H9 (cell line): ENCODE measurements around the gene SLC35A3. TPM values are rescaled to one million over a fixed set of nuclear protein-coding genes. Genes with fewer than 3 reads are reported as not detected.

Experiments used
- DNase-seq: peaks from one replicate; pipeline ENCODE4 v3.0.0-alpha.2; 2017
- H2AFZ ChIP-seq: one replicate; pipeline ENCODE4 v1.6.1; 2013; ENCODE audit warnings: mild to moderate bottlenecking, low read length, control low read depth, moderate library complexity
- H2AK5ac ChIP-seq: 2 replicates; pipeline ENCODE4 v1.6.1; 2013; ENCODE audit warnings: low read length, control low read depth, mixed read lengths; ENCODE audit not compliant: insufficient read length
- H2BK120ac ChIP-seq: one replicate; pipeline ENCODE4 v1.6.1; 2013; ENCODE audit warnings: low read depth, mild to moderate bottlenecking, low read length, control low read depth, inconsistent platforms; ENCODE audit not compliant: poor library complexity, severe bottlenecking
- H2BK12ac ChIP-seq: 2 replicates; pipeline ENCODE4 v1.6.1; 2013; ENCODE audit warnings: low read length, control low read depth, mixed read lengths, low read depth; ENCODE audit not compliant: insufficient read length
- H2BK15ac ChIP-seq: 2 replicates; pipeline ENCODE4 v1.6.1; 2013; ENCODE audit warnings: low read depth, low read length, control low read depth
- H2BK20ac ChIP-seq: one replicate; pipeline ENCODE4 v1.6.1; 2013; ENCODE audit warnings: low read depth, mild to moderate bottlenecking, low read length, control low read depth, inconsistent platforms; ENCODE audit not compliant: poor library complexity, severe bottlenecking
- H2BK5ac ChIP-seq: 2 replicates; pipeline ENCODE4 v1.6.1; 2013; ENCODE audit warnings: low read length, control low read depth, mixed read lengths; ENCODE audit not compliant: insufficient read length
- H3K14ac ChIP-seq: 2 replicates; pipeline ENCODE4 v1.6.1; 2013; ENCODE audit warnings: low read length, control low read depth; ENCODE audit not compliant: insufficient read depth
- H3K18ac ChIP-seq: 2 replicates; pipeline ENCODE4 v1.6.1; 2013; ENCODE audit warnings: low read depth, mild to moderate bottlenecking, mixed read lengths, low read length, control low read depth; ENCODE audit not compliant: insufficient read length
- H3K23ac ChIP-seq: 2 replicates; pipeline ENCODE4 v1.6.1; 2013; ENCODE audit warnings: low read length, control low read depth, mixed read lengths, low read depth; ENCODE audit not compliant: insufficient read length
- H3K23me2 ChIP-seq: 2 replicates; pipeline ENCODE4 v1.6.1; 2013; ENCODE audit warnings: low read depth, mild to moderate bottlenecking, mixed read lengths, low read length, control low read depth; ENCODE audit not compliant: insufficient read length, poor library complexity, severe bottlenecking
- H3K27ac ChIP-seq: 2 replicates; pipeline ENCODE4 v1.5.1; 2013; ENCODE audit warnings: low read length, control low read depth, mixed read lengths, low read depth; ENCODE audit not compliant: insufficient read length
- H3K27me3 ChIP-seq: 2 replicates; pipeline ENCODE4 v1.6.1; 2013; ENCODE audit warnings: low read length, control low read depth, inconsistent platforms; ENCODE audit not compliant: insufficient read depth
- H3K4ac ChIP-seq: 2 replicates; pipeline ENCODE4 v1.6.1; 2013; ENCODE audit warnings: low read depth, mild to moderate bottlenecking, control low read depth, inconsistent platforms, low read length, moderate library complexity
- H3K4me1 ChIP-seq: 2 replicates; pipeline ENCODE4 v1.6.1; 2013; ENCODE audit warnings: low read length, control low read depth, inconsistent platforms; ENCODE audit not compliant: insufficient read depth
- H3K4me2 ChIP-seq: 2 replicates; pipeline ENCODE4 v1.6.1; 2013; ENCODE audit warnings: low read length, control low read depth, mixed read lengths; ENCODE audit not compliant: insufficient read length, insufficient read depth
- H3K56ac ChIP-seq: 2 replicates; pipeline ENCODE4 v1.6.1; 2013; ENCODE audit warnings: low read depth, mild to moderate bottlenecking, mixed read lengths, low read length, control low read depth; ENCODE audit not compliant: insufficient read length
- H3K79me1 ChIP-seq: 2 replicates; pipeline ENCODE4 v1.6.1; 2013; ENCODE audit warnings: low read depth, mild to moderate bottlenecking, moderate library complexity, low read length, control low read depth, inconsistent platforms; ENCODE audit not compliant: insufficient read depth, poor library complexity, severe bottlenecking
- H3K79me2 ChIP-seq: 2 replicates; pipeline ENCODE4 v1.6.1; 2013; ENCODE audit warnings: low read length, control low read depth, inconsistent platforms; ENCODE audit not compliant: insufficient read depth
- H3K9ac ChIP-seq: 2 replicates; pipeline ENCODE4 v1.6.1; 2013; ENCODE audit warnings: low read length, control low read depth, mixed read lengths; ENCODE audit not compliant: insufficient read length; ENCODE audit errors: extremely low read depth
- H3K9me3 ChIP-seq: one replicate; pipeline ENCODE4 v1.6.1; 2013; ENCODE audit warnings: low read depth, low read length, inconsistent platforms; ENCODE audit not compliant: control insufficient read depth
- H3T11ph ChIP-seq: one replicate; pipeline ENCODE4 v1.6.1; 2013; ENCODE audit warnings: mild to moderate bottlenecking, low read length, control low read depth, inconsistent platforms
- H4K20me1 ChIP-seq: one replicate; pipeline ENCODE4 v1.6.1; 2013; ENCODE audit not compliant: control insufficient read depth, insufficient read length, insufficient read depth
- H4K5ac ChIP-seq: 2 replicates; pipeline ENCODE4 v1.6.1; 2013; ENCODE audit warnings: low read depth, mild to moderate bottlenecking, mixed read lengths, low read length, control low read depth; ENCODE audit not compliant: insufficient read length
- H4K8ac ChIP-seq: replicated peaks from 2 replicates; pipeline ENCODE4 v1.6.1; 2013; ENCODE audit warnings: low read length, control low read depth, mixed read lengths, low read depth; ENCODE audit not compliant: insufficient read length
- H4K91ac ChIP-seq: 2 replicates; pipeline ENCODE4 v1.6.1; 2013; ENCODE audit warnings: low read depth, mild to moderate bottlenecking, moderate library complexity, mixed read lengths, low read length, control low read depth; ENCODE audit not compliant: insufficient read length
- H3K27ac Mint-ChIP-seq, 3 experiments: 2 replicates in 2 of 3; 3 replicates in 1 of 3; pipeline ENCODE4 v1.8.0; 2020 to 2021; ENCODE audit warnings: mixed read lengths in 3 of 3, mild to moderate bottlenecking in 1 of 3, moderate library complexity in 1 of 3
- H3K27me3 Mint-ChIP-seq: 2 replicates; pipeline ENCODE4 v1.8.0; 2021; ENCODE audit warnings: low read depth, mild to moderate bottlenecking, moderate library complexity, mixed read lengths
- H3K36me3 Mint-ChIP-seq, 3 experiments: 2 replicates in 2 of 3; 3 replicates in 1 of 3; pipeline ENCODE4 v1.8.0; 2020 to 2021; ENCODE audit warnings: low read depth in 3 of 3, mixed read lengths in 3 of 3; ENCODE audit not compliant: insufficient read depth in 1 of 3
- H3K4me1 Mint-ChIP-seq, 2 experiments: 2 replicates each; pipeline ENCODE4 v1.8.0; 2020; ENCODE audit warnings: mixed read lengths in 2 of 2
- H3K4me3 Mint-ChIP-seq, 2 experiments: 2 replicates in 1 of 2; 3 replicates in 1 of 2; pipeline ENCODE4 v1.8.0; 2020 to 2021; ENCODE audit warnings: mild to moderate bottlenecking in 2 of 2, mixed read lengths in 2 of 2, moderate library complexity in 1 of 2
- H3K9me3 Mint-ChIP-seq, 2 experiments: 2 replicates in 1 of 2; 3 replicates in 1 of 2; pipeline ENCODE4 v1.8.0; 2020; ENCODE audit warnings: mild to moderate bottlenecking in 2 of 2, mixed read lengths in 2 of 2, moderate library complexity in 1 of 2
- CTCF ChIP-seq: fragments of 200-600 bp; sonication (generic); conservative IDR thresholded peaks from 3 replicates; pipeline ENCODE4 v1.8.0; 2021; ENCODE audit warnings: antibody characterized with exemption, mild to moderate bottlenecking
- total RNA-seq: library from RNA; stranded (reverse); gene quantifications from 2 replicates; pipeline ENCODE4 v1.2.1, GENCODE V29; 2021

Gene SLC35A3
- total RNA-seq, 1 experiment from 2014 or later: 15.1 TPM

GRCh38 chr1:99979091-99979490 is 9.3 kb downstream of the SLC35A3 start:
- peaks cover 3% of the 10 kb centered on the region for H3K79me1 ChIP-seq
- no peak overlapping the region for H3K9ac ChIP-seq
- no peaks in the 10 kb centered on the region for H4K20me1 ChIP-seq
- no peak overlapping the region for H4K5ac ChIP-seq
- no peak overlapping the region for H3K18ac ChIP-seq
- Mint-ChIP-seq H3K4me1 (no peaks in the 10 kb centered on the region), H3K9me3 (peaks cover 0 to 2% of the 10 kb centered on the region in 2 experiments; a peak in 2 of 5 replicates), H3K4me3 (no peak overlapping the region), H3K36me3 (peaks cover 0 to 10% (median 7%) of the 10 kb centered on the region in 3 experiments; a peak in 4 of 7 replicates), H3K27me3 (no peaks in the 10 kb centered on the region), H3K27ac (no peak overlapping the region; a peak in 1 of 7 replicates)
- no peak for DNase-seq
- H4K8ac ChIP-seq: no peak overlapping the region
- no peak overlapping the region for H3K4me2 ChIP-seq
- H3K14ac ChIP-seq: no peak overlapping the region
- H3K4me1 ChIP-seq: no peaks in the 10 kb centered on the region
- H3K27me3 ChIP-seq: no peaks in the 10 kb centered on the region
- H2AK5ac ChIP-seq: no peak overlapping the region
- H3T11ph ChIP-seq: no peak overlapping the region
- no peaks in the 10 kb centered on the region for H3K79me2 ChIP-seq
- no peaks in the 10 kb centered on the region for H3K9me3 ChIP-seq
- H2BK15ac ChIP-seq: no peak overlapping the region
- no peak overlapping the region for H3K23ac ChIP-seq
- no peak overlapping the region for H3K4ac ChIP-seq
- no peak overlapping the region for H3K56ac ChIP-seq
- H2BK5ac ChIP-seq: no peak overlapping the region
- H2BK12ac ChIP-seq: no peak overlapping the region
- no peaks in the 10 kb centered on the region for H3K23me2 ChIP-seq
- H2BK20ac ChIP-seq: no peak overlapping the region
- H4K91ac ChIP-seq: no peak overlapping the region
- no peak overlapping the region for H3K27ac ChIP-seq
- no peak overlapping the region for H2BK120ac ChIP-seq
- no peak overlapping the region for H2AFZ ChIP-seq
- no peak for TF ChIP-seq CTCF
